CD8-positive, alpha-beta memory T cell (primary cell): ENCODE data around the gene IGDCC3. TPM values are rescaled to one million over a fixed set of nuclear protein-coding genes. Genes with fewer than 3 reads are reported as not detected.

ENCODE experiments used
- CTCF ChIA-PET: fragments of 350-600 bp; sonication (Branson Sonifier 250); formaldehyde crosslinking; loops from one replicate; lab custom pipeline; 2021; ENCODE audit warnings: antibody characterized with exemption; lab: Charles Lee
- POLR2A ChIA-PET: fragments of 350-600 bp; sonication (Branson Sonifier 250); formaldehyde crosslinking; loops from one replicate; lab custom pipeline; 2021; ENCODE audit warnings: antibody characterized with exemption; lab: Charles Lee
- DNase-seq, 5 donors: peaks; one replicate each; pipeline versions ENCODE4 v3.0.0 to v3.0.0-alpha.2; 2020 to 2022; ENCODE audit warnings: mixed read lengths in 1 of 5
- H3K27ac ChIP-seq: one replicate; pipeline ENCODE4 v1.7.0; 2013; ENCODE audit warnings: low read depth, mild to moderate bottlenecking, low read length, moderate library complexity
- H3K27me3 ChIP-seq: 2 replicates; pipeline ENCODE4 v1.7.0; 2013; ENCODE audit warnings: low read length, mild to moderate bottlenecking; ENCODE audit not compliant: insufficient read depth, poor library complexity, severe bottlenecking
- H3K36me3 ChIP-seq: 2 replicates; pipeline ENCODE4 v1.7.0; 2013; ENCODE audit warnings: mild to moderate bottlenecking, low read length, moderate library complexity; ENCODE audit not compliant: insufficient read depth
- H3K4me1 ChIP-seq: 2 replicates; pipeline ENCODE4 v1.7.0; 2013; ENCODE audit warnings: mild to moderate bottlenecking, low read length, moderate library complexity; ENCODE audit not compliant: insufficient read depth
- H3K4me3 ChIP-seq: 2 replicates; pipeline ENCODE4 v1.7.0; 2013; ENCODE audit warnings: mild to moderate bottlenecking, low read length
- H3K9me3 ChIP-seq: 2 replicates; pipeline ENCODE4 v1.7.0; 2013; ENCODE audit warnings: mild to moderate bottlenecking, low read length
- H3K27ac Mint-ChIP-seq, 8 donors: one replicate each; pipeline ENCODE4 v1.8.0; 2020 to 2021; ENCODE audit warnings: mixed read lengths in 8 of 8, mild to moderate bottlenecking in 6 of 8, inconsistent platforms in 3 of 8, moderate library complexity in 3 of 8
- H3K27me3 Mint-ChIP-seq, 2 donors: one replicate each; pipeline ENCODE4 v1.8.0; 2020 to 2021; ENCODE audit warnings: mixed read lengths in 2 of 2, mild to moderate bottlenecking in 1 of 2, moderate library complexity in 1 of 2
- H3K36me3 Mint-ChIP-seq, 3 donors: one replicate each; pipeline ENCODE4 v1.8.0; 2020 to 2021; ENCODE audit warnings: mixed read lengths in 3 of 3, inconsistent platforms in 1 of 3, mild to moderate bottlenecking in 1 of 3
- H3K4me1 Mint-ChIP-seq, 3 donors: one replicate each; pipeline ENCODE4 v1.8.0; 2020 to 2021; ENCODE audit warnings: mixed read lengths in 3 of 3, inconsistent platforms in 1 of 3, mild to moderate bottlenecking in 1 of 3
- H3K4me3 Mint-ChIP-seq, 7 donors: one replicate each; pipeline ENCODE4 v1.8.0; 2020 to 2021; ENCODE audit warnings: mixed read lengths in 7 of 7, mild to moderate bottlenecking in 6 of 7, moderate library complexity in 4 of 7, inconsistent platforms in 2 of 7
- H3K9me3 Mint-ChIP-seq, 5 donors: one replicate each; pipeline ENCODE4 v1.8.0; 2020 to 2022; ENCODE audit warnings: mixed read lengths in 5 of 5, mild to moderate bottlenecking in 3 of 5, moderate library complexity in 2 of 5, inconsistent platforms in 1 of 5
- polyA plus RNA-seq: library from polyadenylated mRNA; unstranded; fragments of 300-500 nt; fragmentation: Illumina TruSeq; gene quantifications from one replicate; pipeline ENCODE4 v1.2.3, GENCODE V29; 2021
- total RNA-seq, 2 experiments: library from RNA; stranded (reverse); gene quantifications; one replicate each; pipeline ENCODE4 v1.2.3, GENCODE V29; 2021

IGDCC3 gene
- total and polyA plus RNA-seq, 3 experiments from 2014 or later = not detected

DNA sequence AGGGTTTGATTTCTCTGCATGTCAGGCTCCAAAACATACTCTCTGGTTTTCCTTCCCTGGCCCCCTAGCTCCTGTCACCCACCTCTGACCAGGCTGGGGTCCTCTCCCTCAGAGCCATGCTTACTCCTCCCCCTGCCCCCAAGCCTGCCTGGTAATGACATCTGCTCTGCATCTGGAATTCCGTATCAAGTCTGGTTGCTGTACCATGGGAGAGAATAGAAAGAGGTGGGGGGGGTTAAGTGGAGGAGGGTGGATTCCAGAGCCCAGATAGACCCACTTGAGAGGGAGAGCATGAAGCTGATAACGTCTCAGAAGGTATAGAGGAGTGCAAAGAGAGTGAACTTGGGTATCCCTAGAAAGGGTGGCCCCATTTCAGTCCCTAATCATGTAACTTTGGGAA is 40.8 kb upstream of the IGDCC3 start:
- H3K4me3 Mint-ChIP-seq = no peak overlapping the region
- H3K9me3 ChIP-seq = no peaks in the 10 kb centered on the region
- H3K27me3 ChIP-seq = peaks cover 28% of the 10 kb centered on the region
- peaks cover 39 to 61% of the 10 kb centered on the region in 2 donors for H3K27me3 Mint-ChIP-seq
- H3K4me1 ChIP-seq = peaks cover 9% of the 10 kb centered on the region
- ChIA-PET POLR2A (no interaction called here), CTCF (no interaction called here)
- peaks cover 0 to 2% (median 0%) of the 10 kb centered on the region in 5 donors for H3K9me3 Mint-ChIP-seq
- no peak overlapping the region for H3K4me3 ChIP-seq
- no peak overlapping the region for H3K27ac ChIP-seq
- H3K36me3 ChIP-seq = no peaks in the 10 kb centered on the region
- H3K36me3 Mint-ChIP-seq = no peaks in the 10 kb centered on the region
- H3K4me1 Mint-ChIP-seq = peaks cover 11 to 16% (median 16%) of the 10 kb centered on the region in 3 donors
- H3K27ac Mint-ChIP-seq = no peak overlapping the region
- DNase-seq = no peak

DNA sequence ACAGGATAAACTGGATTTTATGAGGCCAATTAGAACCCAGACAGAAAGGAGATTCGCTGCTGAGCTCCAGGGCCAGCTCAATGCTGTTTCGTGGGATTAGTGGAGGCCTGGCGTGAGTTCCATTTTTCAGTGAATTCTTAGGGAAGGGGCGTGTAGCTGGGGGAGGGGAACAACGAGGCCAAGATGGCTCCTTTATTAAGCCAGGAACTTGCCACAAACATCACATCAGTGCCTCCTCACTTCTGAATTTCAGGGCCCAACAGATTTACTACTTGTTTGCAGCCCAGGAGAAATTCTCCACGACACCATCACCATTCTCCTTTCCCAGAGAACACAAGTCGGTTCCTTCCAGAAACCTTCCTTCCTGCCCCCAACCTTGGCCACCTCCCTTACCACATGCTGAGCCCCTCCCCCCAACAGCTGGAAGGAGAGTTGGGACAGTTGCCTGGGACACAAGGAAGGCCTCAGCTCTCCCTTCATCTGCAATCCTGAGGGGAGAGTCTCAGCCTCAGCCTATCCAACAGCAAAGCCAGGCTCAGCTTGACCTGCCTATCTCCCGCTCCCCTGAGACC is 39.1 kb upstream of the IGDCC3 start:
- H3K27me3 Mint-ChIP-seq = peaks cover 28 to 50% of the 10 kb centered on the region in 2 donors
- H3K4me1 ChIP-seq = peaks cover 4% of the 10 kb centered on the region
- ChIA-PET POLR2A (no interaction called here), CTCF (no interaction called here)
- H3K4me3 Mint-ChIP-seq = no peak overlapping the region
- peaks cover 23% of the 10 kb centered on the region for H3K27me3 ChIP-seq
- no peaks in the 10 kb centered on the region for H3K9me3 Mint-ChIP-seq
- H3K4me1 Mint-ChIP-seq = peaks cover 2 to 4% (median 2%) of the 10 kb centered on the region in 3 donors
- no peaks in the 10 kb centered on the region for H3K36me3 ChIP-seq
- no peaks in the 10 kb centered on the region for H3K36me3 Mint-ChIP-seq
- DNase-seq = no peak
- H3K27ac ChIP-seq = no peak overlapping the region
- no peaks in the 10 kb centered on the region for H3K9me3 ChIP-seq
- no peak overlapping the region for H3K4me3 ChIP-seq
- no peak overlapping the region for H3K27ac Mint-ChIP-seq

- H3K27ac ChIP-seq = no peak overlapping the region
- H3K9me3 Mint-ChIP-seq = no peaks in the 10 kb centered on the region
- H3K27me3 Mint-ChIP-seq = peaks cover 15 to 50% of the 10 kb centered on the region in 2 donors
- H3K4me3 ChIP-seq = no peak overlapping the region
- H3K4me1 Mint-ChIP-seq = no peaks in the 10 kb centered on the region
- POLR2A ChIA-PET = no interaction called here
- H3K4me3 Mint-ChIP-seq = no peak overlapping the region
- CTCF ChIA-PET = interaction anchor here (1.6 kb wide), 1 partner anchor 19 kb away, joined by 4 read pairs; no protein-coding TSS in a partner anchor
- no peaks in the 10 kb centered on the region for H3K36me3 Mint-ChIP-seq
- H3K27me3 ChIP-seq = peaks cover 4% of the 10 kb centered on the region
- no peaks in the 10 kb centered on the region for H3K4me1 ChIP-seq
- no peaks in the 10 kb centered on the region for H3K9me3 ChIP-seq
- no peak for DNase-seq
- H3K36me3 ChIP-seq = no peaks in the 10 kb centered on the region
- no peak overlapping the region for H3K27ac Mint-ChIP-seq
These were observed 37.2 kb upstream of the IGDCC3 start for GRCh38 chr15:65414841-65415621.

- no peak for DNase-seq
- Histone ChIP-seq H3K27ac (no peak overlapping the region), H3K4me1 (no peaks in the 10 kb centered on the region), H3K36me3 (no peaks in the 10 kb centered on the region), H3K9me3 (no peaks in the 10 kb centered on the region), H3K4me3 (no peak overlapping the region), H3K27me3 (peaks cover 4% of the 10 kb centered on the region)
- CTCF ChIA-PET = interaction anchor here (1.6 kb wide), 1 partner anchor 21 kb away, joined by 4 read pairs; no protein-coding TSS in a partner anchor
- peaks cover 10 to 37% of the 10 kb centered on the region in 2 donors for H3K27me3 Mint-ChIP-seq
- H3K4me1 Mint-ChIP-seq = peaks cover 0 to 3% (median 0%) of the 10 kb centered on the region in 3 donors
- POLR2A ChIA-PET = no interaction called here
- H3K27ac Mint-ChIP-seq = no peak overlapping the region
- no peaks in the 10 kb centered on the region for H3K9me3 Mint-ChIP-seq
- H3K36me3 Mint-ChIP-seq = no peaks in the 10 kb centered on the region
- H3K4me3 Mint-ChIP-seq = no peak overlapping the region
These were observed 36.0 kb upstream of the IGDCC3 start for GRCh38 chr15:65413760-65414144.

GRCh38 chr15:65413051-65413759 is 35.4 kb upstream of the IGDCC3 start:
- Histone ChIP-seq H3K4me3 (no peak overlapping the region), H3K4me1 (no peaks in the 10 kb centered on the region), H3K9me3 (no peaks in the 10 kb centered on the region), H3K36me3 (no peaks in the 10 kb centered on the region), H3K27me3 (peaks cover 4% of the 10 kb centered on the region), H3K27ac (no peak overlapping the region)
- peaks cover 0 to 3% (median 0%) of the 10 kb centered on the region in 3 donors for H3K4me1 Mint-ChIP-seq
- ChIA-PET CTCF (no interaction called here), POLR2A (no interaction called here)
- peaks cover 7 to 34% of the 10 kb centered on the region in 2 donors for H3K27me3 Mint-ChIP-seq
- no peaks in the 10 kb centered on the region for H3K9me3 Mint-ChIP-seq
- H3K36me3 Mint-ChIP-seq = no peaks in the 10 kb centered on the region
- H3K4me3 Mint-ChIP-seq = no peak overlapping the region
- DNase-seq = no peak
- no peak overlapping the region for H3K27ac Mint-ChIP-seq

GRCh38 chr15:65412556-65412955 is 34.8 kb upstream of the IGDCC3 start:
- Mint-ChIP-seq H3K4me1 (peaks cover 0 to 3% (median 0%) of the 10 kb centered on the region in 3 donors), H3K27me3 (peaks cover 10 to 32% of the 10 kb centered on the region in 2 donors), H3K9me3 (no peaks in the 10 kb centered on the region), H3K4me3 (no peak overlapping the region), H3K27ac (no peak overlapping the region), H3K36me3 (no peaks in the 10 kb centered on the region)
- Histone ChIP-seq H3K9me3 (no peaks in the 10 kb centered on the region), H3K36me3 (no peaks in the 10 kb centered on the region), H3K27ac (no peak overlapping the region), H3K27me3 (peaks cover 4% of the 10 kb centered on the region), H3K4me3 (no peak overlapping the region), H3K4me1 (no peaks in the 10 kb centered on the region)
- ChIA-PET CTCF (no interaction called here), POLR2A (no interaction called here)
- no peak for DNase-seq

GRCh38 chr15:65411465-65412071 is 33.8 kb upstream of the IGDCC3 start:
- Mint-ChIP-seq H3K27ac (no peak overlapping the region), H3K36me3 (no peaks in the 10 kb centered on the region), H3K4me1 (peaks cover 0 to 3% (median 0%) of the 10 kb centered on the region in 3 donors), H3K9me3 (no peaks in the 10 kb centered on the region), H3K4me3 (no peak overlapping the region), H3K27me3 (peaks cover 10 to 22% of the 10 kb centered on the region in 2 donors)
- Histone ChIP-seq H3K36me3 (no peaks in the 10 kb centered on the region), H3K27ac (no peak overlapping the region), H3K4me1 (no peaks in the 10 kb centered on the region), H3K9me3 (no peaks in the 10 kb centered on the region), H3K4me3 (no peak overlapping the region), H3K27me3 (peaks cover 4% of the 10 kb centered on the region)
- no peak for DNase-seq
- ChIA-PET CTCF (no interaction called here), POLR2A (no interaction called here)
